Ascending aorta (tissue), 2 donors: ENCODE results near the gene SELENOF. TPM values are rescaled to one million over a fixed set of nuclear protein-coding genes. Genes with fewer than 3 reads are reported as not detected.
"Not testable (repeated sequence)": the region's sequence is repeated elsewhere in the genome, so short reads cannot be mapped to it uniquely, and the experiment has no call there.

ENCODE experiments used
- DNase-seq, 2 donors: peaks; one replicate each; pipeline ENCODE4 v3.0.0-alpha.2; 2019; ENCODE audit warnings: low spot score in 2 of 2
- H3K27ac ChIP-seq, 2 donors: fragments of 200-600 bp; sonication (generic); one replicate each; pipeline ENCODE4 v1.5.1; 2016 to 2017; ENCODE audit warnings: mild to moderate bottlenecking in 1 of 2
- H3K27me3 ChIP-seq: fragments of 200-600 bp; sonication (generic); one replicate; pipeline ENCODE4 v1.5.1; 2017
- H3K36me3 ChIP-seq, 2 donors: fragments of 200-600 bp; sonication (generic); one replicate each; pipeline ENCODE4 v1.5.1; 2016
- H3K4me1 ChIP-seq, 2 donors: fragments of 200-600 bp; sonication (generic); one replicate each; pipeline ENCODE4 v1.5.1; 2016 to 2017; ENCODE audit warnings: mild to moderate bottlenecking in 1 of 2
- H3K4me3 ChIP-seq, 2 donors: fragments of 200-600 bp; sonication (generic); one replicate each; pipeline ENCODE4 v1.5.1; 2016 to 2017; ENCODE audit warnings: mild to moderate bottlenecking in 1 of 2
- H3K9me3 ChIP-seq, 2 donors: fragments of 200-600 bp; sonication (generic); one replicate each; pipeline ENCODE4 v1.5.1; 2016
- intact Hi-C: fragments of 100-400 bp; cut with DNase I; formaldehyde crosslinking; loops from one replicate; pipeline ENCODE4 v1.15.1; 2023
- total RNA-seq: library from RNA; depleted of rRNA; stranded (reverse); fragments of >200 nt; gene quantifications from one replicate; pipeline ENCODE4 v1.1.0, GENCODE V29; 2016
- TF ChIP-seq, protein P1 (sequence below), 3 experiments: fragments of 200-600 bp in 2 of 3; fragments of 450-650 bp in 1 of 3; sonication (generic) in 2 of 3; IDR thresholded peaks; one replicate each; pipeline ENCODE4 v1.5.1; 2016 to 2019; ENCODE audit warnings: antibody characterized with exemption in 3 of 3, mild to moderate bottlenecking in 1 of 3, moderate library complexity in 1 of 3

Gene SELENOF
- total RNA-seq, 1 donor from 2014 or later: 124 TPM

DNA sequence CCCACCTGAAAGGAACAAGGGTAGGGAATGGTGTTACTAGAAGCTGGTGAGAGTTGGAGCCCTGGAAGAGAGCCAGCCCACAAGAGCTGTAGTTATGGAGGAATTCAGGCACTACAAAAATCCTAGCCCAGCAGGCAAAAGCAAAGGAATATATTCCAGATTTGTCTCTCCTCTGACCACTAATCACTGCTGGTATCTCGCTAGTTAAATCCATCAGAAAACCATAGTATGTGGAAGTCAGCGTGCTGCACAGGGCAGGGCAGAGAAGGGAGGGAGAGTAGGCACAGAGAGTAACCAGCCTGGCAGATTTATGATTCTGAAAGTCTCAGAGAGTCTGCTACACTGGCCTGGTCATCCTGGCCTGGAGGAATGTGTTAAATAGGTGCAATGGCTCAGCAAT is 88.6 kb downstream of the SELENOF start:
- no peaks in the 10 kb centered on the region for H3K36me3 ChIP-seq
- TF ChIP-seq, protein P1, sequence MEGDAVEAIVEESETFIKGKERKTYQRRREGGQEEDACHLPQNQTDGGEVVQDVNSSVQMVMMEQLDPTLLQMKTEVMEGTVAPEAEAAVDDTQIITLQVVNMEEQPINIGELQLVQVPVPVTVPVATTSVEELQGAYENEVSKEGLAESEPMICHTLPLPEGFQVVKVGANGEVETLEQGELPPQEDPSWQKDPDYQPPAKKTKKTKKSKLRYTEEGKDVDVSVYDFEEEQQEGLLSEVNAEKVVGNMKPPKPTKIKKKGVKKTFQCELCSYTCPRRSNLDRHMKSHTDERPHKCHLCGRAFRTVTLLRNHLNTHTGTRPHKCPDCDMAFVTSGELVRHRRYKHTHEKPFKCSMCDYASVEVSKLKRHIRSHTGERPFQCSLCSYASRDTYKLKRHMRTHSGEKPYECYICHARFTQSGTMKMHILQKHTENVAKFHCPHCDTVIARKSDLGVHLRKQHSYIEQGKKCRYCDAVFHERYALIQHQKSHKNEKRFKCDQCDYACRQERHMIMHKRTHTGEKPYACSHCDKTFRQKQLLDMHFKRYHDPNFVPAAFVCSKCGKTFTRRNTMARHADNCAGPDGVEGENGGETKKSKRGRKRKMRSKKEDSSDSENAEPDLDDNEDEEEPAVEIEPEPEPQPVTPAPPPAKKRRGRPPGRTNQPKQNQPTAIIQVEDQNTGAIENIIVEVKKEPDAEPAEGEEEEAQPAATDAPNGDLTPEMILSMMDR (IDR thresholded peaks at IDR 0.05): no peak
- no peaks in the 10 kb centered on the region for H3K27me3 ChIP-seq
- H3K27ac ChIP-seq: no peak overlapping the region
- no peaks in the 10 kb centered on the region for H3K9me3 ChIP-seq
- intact Hi-C loops: no loop called here
- no peak overlapping the region for H3K4me3 ChIP-seq
- H3K4me1 ChIP-seq: no peaks in the 10 kb centered on the region
- DNase-seq: no peak

DNA sequence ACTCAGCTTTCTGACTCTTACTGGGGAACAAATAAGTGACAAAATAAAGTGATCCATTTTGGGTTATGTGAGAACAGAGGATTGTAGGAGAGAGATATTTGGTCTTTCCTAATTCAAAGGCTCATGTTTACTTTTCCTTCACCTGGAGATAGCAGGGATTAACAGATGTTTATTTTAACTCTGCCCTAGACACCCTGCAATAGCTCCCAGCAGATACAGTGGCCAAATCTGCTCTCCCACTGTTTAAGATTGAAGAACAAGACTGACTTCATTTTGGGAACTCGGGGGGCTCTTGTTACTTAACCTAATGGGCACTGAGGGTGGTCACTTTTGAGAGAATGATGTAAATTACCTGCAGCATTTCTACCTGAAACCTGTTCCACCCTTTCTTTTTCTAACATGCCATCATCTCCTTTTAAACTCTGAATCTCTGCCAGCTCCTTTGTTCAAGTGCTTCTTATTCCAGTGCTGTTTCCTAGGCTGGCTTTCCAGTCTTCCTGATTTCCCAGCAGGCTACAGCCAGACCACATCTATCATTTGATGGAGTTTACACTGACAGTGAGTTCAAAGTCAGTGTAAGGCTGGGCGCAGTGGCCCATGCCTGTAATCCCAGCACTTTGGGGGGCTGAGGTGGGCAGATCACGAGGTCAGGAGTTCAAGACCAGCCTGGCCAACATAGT is 90.0 kb downstream of the SELENOF start:
- TF ChIP-seq, protein P1 (IDR thresholded peaks at IDR 0.05): no peak
- intact Hi-C loops: no loop called here
- Histone ChIP-seq H3K27me3 (no peaks in the 10 kb centered on the region), H3K27ac (no peak overlapping the region), H3K9me3 (no peaks in the 10 kb centered on the region), H3K36me3 (no peaks in the 10 kb centered on the region), H3K4me1 (no peaks in the 10 kb centered on the region), H3K4me3 (no peak overlapping the region)
- DNase-seq: no peak

DNA sequence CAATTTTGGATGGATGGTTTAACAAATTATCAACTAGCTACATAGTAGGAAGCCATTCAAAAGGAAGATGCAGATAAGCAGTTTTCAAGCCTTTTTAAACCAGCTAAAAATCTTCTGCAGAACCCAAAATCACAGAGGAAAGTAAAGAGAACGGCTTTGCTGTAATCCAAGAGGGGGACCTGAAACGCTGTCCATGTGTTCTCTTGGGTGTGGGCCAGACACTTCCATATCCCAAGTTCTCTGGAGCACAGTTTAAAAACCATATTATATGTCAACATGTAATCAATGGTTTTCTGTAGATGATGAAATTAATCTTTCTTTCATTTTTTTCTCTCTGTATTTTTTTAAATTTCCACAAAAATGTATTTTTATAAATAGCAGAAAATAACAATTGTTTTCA is 90.5 kb downstream of the SELENOF start:
- TF ChIP-seq, protein P1 (IDR thresholded peaks at IDR 0.05): no peak
- no peaks in the 10 kb centered on the region for H3K4me1 ChIP-seq
- no peaks in the 10 kb centered on the region for H3K27me3 ChIP-seq
- no peak overlapping the region for H3K4me3 ChIP-seq
- no peak overlapping the region for H3K27ac ChIP-seq
- no peaks in the 10 kb centered on the region for H3K36me3 ChIP-seq
- no peak for DNase-seq
- no peaks in the 10 kb centered on the region for H3K9me3 ChIP-seq
- intact Hi-C loops: no loop called here

DNA sequence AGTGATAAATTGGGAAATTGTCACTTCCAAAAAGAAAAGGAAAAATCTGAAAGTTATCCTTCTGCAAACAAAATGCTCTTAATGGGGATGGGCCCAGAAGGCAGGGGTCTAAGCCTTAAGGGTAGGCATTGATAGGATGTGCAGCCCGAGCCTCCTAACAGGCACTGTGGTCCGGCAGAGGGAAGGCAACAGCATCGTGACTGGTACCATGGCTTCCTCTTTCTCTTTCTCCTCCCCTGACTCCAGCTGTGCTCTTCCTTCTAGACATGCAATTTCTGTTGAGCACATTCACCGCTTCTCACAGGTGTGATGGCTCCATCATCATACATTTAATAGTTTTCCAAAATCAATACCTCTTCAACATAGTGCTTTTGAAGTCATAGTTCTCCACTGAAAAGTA is 91.5 kb downstream of the SELENOF start:
- no peaks in the 10 kb centered on the region for H3K9me3 ChIP-seq
- H3K36me3 ChIP-seq: no peaks in the 10 kb centered on the region
- no peak overlapping the region for H3K27ac ChIP-seq
- H3K4me1 ChIP-seq: no peaks in the 10 kb centered on the region
- no peaks in the 10 kb centered on the region for H3K27me3 ChIP-seq
- H3K4me3 ChIP-seq: no peak overlapping the region
- DNase-seq: peak in 1 of 2 donors; percentile 27
- intact Hi-C loops: no loop called here
- TF ChIP-seq, protein P1 (IDR thresholded peaks at IDR 0.05): no peak

DNA sequence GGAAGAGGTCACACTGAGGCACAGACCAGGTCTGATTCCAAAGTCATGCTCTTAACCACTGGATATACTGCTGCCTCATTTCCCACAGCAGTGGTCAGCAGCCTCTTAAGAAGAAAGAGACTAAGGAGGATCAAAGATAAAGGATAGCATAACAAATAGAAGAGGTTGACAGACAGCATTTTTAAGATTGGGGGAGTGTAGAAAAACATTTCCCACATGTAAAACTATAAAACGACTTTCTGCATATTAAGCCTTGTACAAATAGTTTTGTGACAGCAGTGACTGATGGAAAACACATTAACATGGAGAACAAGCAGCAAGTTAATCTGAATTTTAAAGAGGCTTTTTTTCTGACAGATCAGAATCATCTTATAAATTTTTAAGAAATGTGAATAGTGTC is 92.0 kb downstream of the SELENOF start:
- no peaks in the 10 kb centered on the region for H3K36me3 ChIP-seq
- no peak overlapping the region for H3K4me3 ChIP-seq
- TF ChIP-seq, protein P1 (IDR thresholded peaks at IDR 0.05): no peak
- no peak overlapping the region for H3K27ac ChIP-seq
- no peak for DNase-seq
- no peaks in the 10 kb centered on the region for H3K9me3 ChIP-seq
- H3K27me3 ChIP-seq: no peaks in the 10 kb centered on the region
- intact Hi-C loops: no loop called here
- H3K4me1 ChIP-seq: no peaks in the 10 kb centered on the region

DNA sequence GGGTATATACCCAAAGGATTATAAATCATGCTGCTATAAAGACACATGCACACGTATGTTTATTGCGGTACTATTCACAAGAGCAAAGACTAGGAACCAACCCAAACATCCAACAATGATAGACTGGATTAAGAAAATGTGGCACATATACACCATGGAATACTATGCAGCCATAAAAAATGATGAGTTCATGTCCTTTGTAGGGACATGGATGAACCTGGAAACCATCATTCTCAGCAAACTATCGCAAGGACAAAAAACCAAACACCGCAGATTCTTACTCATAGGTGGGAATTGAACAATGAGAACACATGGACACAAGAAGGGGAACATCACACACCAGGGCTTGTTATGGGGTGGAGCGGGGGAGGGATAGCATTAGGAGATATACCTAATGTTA is 94.0 kb downstream of the SELENOF start:
- DNase-seq, H3K36me3 ChIP-seq, H3K9me3 ChIP-seq, H3K27ac ChIP-seq, H3K27me3 ChIP-seq, intact Hi-C loops, H3K4me3 ChIP-seq, H3K4me1 ChIP-seq: not testable (repeated sequence)

DNA sequence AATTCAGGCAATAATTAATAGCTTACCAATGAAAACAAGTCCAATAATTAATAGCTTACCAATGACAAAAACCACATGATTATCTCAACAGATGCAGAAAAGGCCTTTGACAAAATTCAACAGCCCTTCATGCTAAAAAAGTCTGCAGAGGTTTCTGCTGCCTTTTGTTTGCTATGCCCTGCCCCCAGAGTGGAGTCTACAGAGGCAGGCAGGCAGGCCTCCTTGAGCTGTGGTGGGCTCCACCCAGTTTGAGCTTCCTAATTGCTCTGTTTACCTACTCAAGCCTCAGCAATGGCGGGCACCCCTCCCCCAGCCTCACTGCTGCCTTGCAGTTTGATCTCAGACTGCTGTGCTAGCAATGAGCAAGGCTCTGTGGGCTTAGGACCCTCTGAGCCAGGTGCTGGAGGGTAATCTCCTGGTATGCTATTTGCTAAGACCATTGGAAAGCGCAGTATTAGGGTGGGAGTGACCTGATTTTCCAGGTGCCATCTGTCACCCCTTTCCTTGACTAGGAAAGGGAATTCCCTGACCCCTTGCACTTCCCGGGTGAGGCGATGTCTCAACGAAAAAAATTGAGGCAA is 96.6 kb downstream of the SELENOF start:
- H3K4me3 ChIP-seq, H3K27me3 ChIP-seq, intact Hi-C loops, H3K27ac ChIP-seq, H3K9me3 ChIP-seq, DNase-seq, H3K4me1 ChIP-seq, H3K36me3 ChIP-seq: not testable (repeated sequence)

DNA sequence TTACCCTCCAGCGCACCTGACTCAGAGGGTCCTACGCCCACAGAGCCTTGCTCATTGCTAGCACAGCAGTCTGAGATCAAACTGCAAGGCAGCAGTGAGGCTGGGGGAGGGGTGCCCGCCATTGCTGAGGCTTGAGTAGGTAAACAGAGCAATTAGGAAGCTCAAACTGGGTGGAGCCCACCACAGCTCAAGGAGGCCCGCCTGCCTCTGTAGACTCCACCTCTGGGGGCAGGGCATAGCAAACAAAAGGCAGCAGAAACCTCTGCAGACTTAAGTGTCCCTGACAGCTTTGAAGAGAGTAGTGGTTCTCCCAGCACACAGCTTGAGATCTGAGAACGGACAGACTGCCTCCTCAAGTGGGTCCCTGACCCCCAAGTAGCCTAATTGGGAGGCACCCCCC is 99.8 kb downstream of the SELENOF start:
- intact Hi-C loops, H3K27me3 ChIP-seq, H3K4me1 ChIP-seq, H3K9me3 ChIP-seq, H3K4me3 ChIP-seq, H3K36me3 ChIP-seq, H3K27ac ChIP-seq, DNase-seq: not testable (repeated sequence)
